Right lobe of liver (tissue), 6 donors: Measurements from ENCODE around the gene COG7. TPM values are rescaled to one million over a fixed set of nuclear protein-coding genes. Genes with fewer than 3 reads are reported as not detected.
"Not testable (repeated sequence)": the region's sequence is repeated elsewhere in the genome, so short reads cannot be mapped to it uniquely, and the experiment has no call there.

Experiments used
- ATAC-seq, 4 donors: fragments of 200-7000 bp; cut with Tn5 transposase; one replicate each; pipeline ENCODE4 v1.9.1; 2020; ENCODE audit warnings: mild to moderate bottlenecking in 4 of 4, moderate library complexity in 4 of 4
- DNase-seq, 3 donors: peaks; one replicate each; pipeline ENCODE4 v3.0.0-alpha.2; 2020
- H3K27ac ChIP-seq, 3 donors: fragments of 200-600 bp; one replicate each; pipeline ENCODE4 v1.8.0; 2022
- H3K27me3 ChIP-seq, 2 donors: fragments of 200-600 bp; one replicate each; pipeline ENCODE4 v1.8.0; 2022
- H3K36me3 ChIP-seq, 4 donors: fragments of 200-600 bp; sonication (generic) in 1 of 4; one replicate each; pipeline versions ENCODE4 v1.5.1 to v1.8.0; 2017 to 2022; ENCODE audit warnings: control low read depth in 1 of 4
- H3K4me1 ChIP-seq, 4 donors: fragments of 200-600 bp; sonication (generic) in 1 of 4; one replicate each; pipeline versions ENCODE4 v1.5.1 to v1.8.0; 2017 to 2022; ENCODE audit warnings: control low read depth in 1 of 4
- H3K4me3 ChIP-seq, 3 donors: fragments of 200-600 bp; one replicate each; pipeline ENCODE4 v1.8.0; 2022
- H3K9me3 ChIP-seq, 4 donors: fragments of 200-600 bp; sonication (generic) in 1 of 4; one replicate each; pipeline versions ENCODE4 v1.5.1 to v1.8.0; 2017 to 2022; ENCODE audit warnings: control low read depth in 1 of 4
- POLR2A ChIP-seq: fragments of 450-650 bp; IDR thresholded peaks from one replicate; pipeline ENCODE4 v1.6.1; 2017; ENCODE audit warnings: antibody characterized with exemption, mild to moderate bottlenecking
- WGBS: methylation state at CpG from one replicate; pipeline ENCODE4 v1.1.6; 2018; ENCODE audit warnings: low coverage, low lambda C conversion rate; ENCODE audit not compliant: insufficient coverage; ENCODE audit errors: missing lambda C conversion rate; 5-methylcytosine and 5-hydroxymethylcytosine counted together
- intact Hi-C, 2 donors: fragments of 100-400 bp; cut with DNase I; formaldehyde crosslinking; loops; one replicate each; pipeline versions ENCODE4 v1.11.2 to v1.14.1; 2022
- total RNA-seq, 6 experiments: library from RNA; depleted of rRNA in 2 of 6; stranded (reverse); fragments of >200 nt in 2 of 6; fragmentation: NEBNext Ultra II Directional in 3 of 6; extraction: Animal tissue kit (Norgen Biotek cat#: 25700) in 3 of 6; gene quantifications; one replicate each; pipeline versions ENCODE4 v1.1.0 to v1.2.4, GENCODE V29; 2016 to 2023
- TF ChIP-seq, protein P1 (sequence below), 4 donors: fragments of 200-600 bp in 3 of 4; fragments of 450-650 bp in 1 of 4; IDR thresholded peaks; one replicate each; pipeline versions ENCODE4 v1.5.1 to v1.8.0; 2016 to 2022; ENCODE audit warnings: antibody characterized with exemption in 4 of 4, mild to moderate bottlenecking in 2 of 4
- donor health status: DM: no; HTN: yes; CAD: no.
- donor health status: DM: no; HTN: no; CAD: no.
- donor health status: DM: no; HTN: no; CAD: no.
- donor health status: DM: no; HTN: yes; CAD: no.
- donor health status: DM: no; HTN: yes; CAD: no.

Gene COG7
- total RNA-seq, 6 experiments from 2014 or later: 7.5 to 11.2 (median 8.4) TPM

DNA sequence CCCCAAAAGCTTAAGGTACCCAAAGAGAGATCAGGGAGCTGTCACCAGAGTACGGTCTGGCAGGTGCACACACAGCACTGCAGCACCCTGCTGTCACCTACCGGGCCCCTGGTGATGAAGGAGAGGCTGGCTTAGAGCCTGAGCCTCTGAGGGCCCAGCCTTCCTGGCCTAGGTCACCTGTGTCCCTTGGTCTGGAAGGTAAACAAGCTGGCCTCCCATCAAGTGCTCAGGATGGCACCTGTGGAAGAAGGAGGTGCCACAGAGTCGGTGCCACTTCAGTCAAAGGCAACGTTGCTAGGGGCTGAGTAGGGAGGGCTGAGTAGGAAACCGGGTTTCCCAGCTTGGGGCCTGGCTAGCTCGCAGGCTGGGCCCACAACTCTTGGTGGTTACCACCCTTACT lies 70.7 kb downstream of the COG7 start:
- Histone ChIP-seq H3K4me1 (no peaks in the 10 kb centered on the region), H3K9me3 (no peaks in the 10 kb centered on the region), H3K27me3 (no peaks in the 10 kb centered on the region), H3K27ac (no peak overlapping the region), H3K4me3 (no peak overlapping the region), H3K36me3 (no peaks in the 10 kb centered on the region)
- peak in 1 of 3 donors; percentile 25 for DNase-seq
- intact Hi-C loops: no loop called here
- no peak for TF ChIP-seq POLR2A
- 86% methylated on average over 4 of the region's 6 CpGs for WGBS
- no peak for ATAC-seq

GRCh38 chr16:23381702-23382101 lies 71.3 kb downstream of the COG7 start:
- DNase-seq: peak in 1 of 3 donors; percentile 8
- H3K4me3 ChIP-seq, H3K27ac ChIP-seq, H3K9me3 ChIP-seq, H3K4me1 ChIP-seq, H3K27me3 ChIP-seq, ATAC-seq, H3K36me3 ChIP-seq, intact Hi-C loops: not testable (repeated sequence)
- 92% methylated on average over 9 of the region's 9 CpGs for WGBS

GRCh38 chr16:23380501-23380951 lies 72.5 kb downstream of the COG7 start:
- H3K27me3 ChIP-seq: no peaks in the 10 kb centered on the region
- DNase-seq: peak in 1 of 3 donors; percentile 47
- no peak overlapping the region for H3K4me3 ChIP-seq
- no peaks in the 10 kb centered on the region for H3K36me3 ChIP-seq
- ATAC-seq: no peak
- intact Hi-C loops: no loop called here
- no CpG with 5 or more reads among the region's 20 CpGs for WGBS
- TF ChIP-seq, protein P1, sequence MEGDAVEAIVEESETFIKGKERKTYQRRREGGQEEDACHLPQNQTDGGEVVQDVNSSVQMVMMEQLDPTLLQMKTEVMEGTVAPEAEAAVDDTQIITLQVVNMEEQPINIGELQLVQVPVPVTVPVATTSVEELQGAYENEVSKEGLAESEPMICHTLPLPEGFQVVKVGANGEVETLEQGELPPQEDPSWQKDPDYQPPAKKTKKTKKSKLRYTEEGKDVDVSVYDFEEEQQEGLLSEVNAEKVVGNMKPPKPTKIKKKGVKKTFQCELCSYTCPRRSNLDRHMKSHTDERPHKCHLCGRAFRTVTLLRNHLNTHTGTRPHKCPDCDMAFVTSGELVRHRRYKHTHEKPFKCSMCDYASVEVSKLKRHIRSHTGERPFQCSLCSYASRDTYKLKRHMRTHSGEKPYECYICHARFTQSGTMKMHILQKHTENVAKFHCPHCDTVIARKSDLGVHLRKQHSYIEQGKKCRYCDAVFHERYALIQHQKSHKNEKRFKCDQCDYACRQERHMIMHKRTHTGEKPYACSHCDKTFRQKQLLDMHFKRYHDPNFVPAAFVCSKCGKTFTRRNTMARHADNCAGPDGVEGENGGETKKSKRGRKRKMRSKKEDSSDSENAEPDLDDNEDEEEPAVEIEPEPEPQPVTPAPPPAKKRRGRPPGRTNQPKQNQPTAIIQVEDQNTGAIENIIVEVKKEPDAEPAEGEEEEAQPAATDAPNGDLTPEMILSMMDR (IDR thresholded peaks at IDR 0.05): no peak
- no peak for TF ChIP-seq POLR2A
- no peak overlapping the region for H3K27ac ChIP-seq
- no peaks in the 10 kb centered on the region for H3K9me3 ChIP-seq
- no peaks in the 10 kb centered on the region for H3K4me1 ChIP-seq

- 90% methylated on average over 2 of the region's 10 CpGs for WGBS
- TF ChIP-seq, protein P1 (IDR thresholded peaks at IDR 0.05): no peak
- no peak for TF ChIP-seq POLR2A
Measured at GRCh38 chr16:23379707-23380106, 73.3 kb downstream of the COG7 start.

GRCh38 chr16:23378921-23379320 lies 74.1 kb downstream of the COG7 start:
- intact Hi-C loops: no loop called here
- H3K36me3 ChIP-seq: no peaks in the 10 kb centered on the region

More at GRCh38 chr16:23379707-23380106, 73.3 kb downstream of the COG7 start:
- intact Hi-C loops: no loop called here
- no peak for ATAC-seq
- Histone ChIP-seq H3K36me3 (no peaks in the 10 kb centered on the region), H3K4me1 (no peaks in the 10 kb centered on the region), H3K4me3 (no peak overlapping the region), H3K9me3 (no peaks in the 10 kb centered on the region), H3K27me3 (no peaks in the 10 kb centered on the region), H3K27ac (no peak overlapping the region)
- DNase-seq: peak in 1 of 3 donors; percentile 35

More at GRCh38 chr16:23378921-23379320, 74.1 kb downstream of the COG7 start:
- Histone ChIP-seq H3K27me3 (no peaks in the 10 kb centered on the region), H3K27ac (no peak overlapping the region), H3K4me3 (no peak overlapping the region), H3K4me1 (no peaks in the 10 kb centered on the region), H3K9me3 (no peaks in the 10 kb centered on the region)
- 73% methylated on average over 5 of the region's 5 CpGs for WGBS
- DNase-seq (peak in 1 of 3 donors; percentile 7), ATAC-seq (no peak)
- no peak for TF ChIP-seq POLR2A
- TF ChIP-seq, protein P1 (IDR thresholded peaks at IDR 0.05): no peak
